Kidney (tissue), 14 donors: ENCODE measurements around the gene TLCD2. TPM values are rescaled to one million over a fixed set of nuclear protein-coding genes. Genes with fewer than 3 reads are reported as not detected.
"Not testable (repeated sequence)": the region's sequence is repeated elsewhere in the genome, so short reads cannot be mapped to it uniquely, and the experiment has no call there.

Experiments
- DNase-seq, 5 donors: peaks; one replicate each; pipeline ENCODE4 v3.0.0-alpha.2; 2013 to 2020
- FAIRE-seq: peaks from 2 replicates; lab custom pipeline; 2012; peaks lifted over from hg19 to GRCh38; lab: Jason Lieb, UNC
- H3K27ac ChIP-seq, 2 donors: one replicate each; pipeline ENCODE4 v1.7.0; 2013; ENCODE audit warnings: low read depth in 2 of 2, low read length in 2 of 2, inconsistent platforms in 1 of 2
- H3K27me3 ChIP-seq: one replicate; pipeline ENCODE4 v1.7.1; 2013; ENCODE audit warnings: low read length, inconsistent platforms; ENCODE audit not compliant: control insufficient read depth, insufficient read depth
- H3K36me3 ChIP-seq, 3 donors: one replicate each; pipeline versions ENCODE4 v1.7.0 to v1.7.1; 2013; ENCODE audit warnings: low read length in 3 of 3, control low read depth in 1 of 3, inconsistent platforms in 1 of 3; ENCODE audit not compliant: insufficient read depth in 3 of 3, control insufficient read depth in 2 of 3
- H3K4me1 ChIP-seq, 3 donors: one replicate each; pipeline versions ENCODE4 v1.7.0 to v1.7.1; 2013; ENCODE audit warnings: low read length in 3 of 3, inconsistent platforms in 1 of 3, low read depth in 1 of 3; ENCODE audit not compliant: control insufficient read depth in 2 of 3, insufficient read depth in 2 of 3
- H3K4me3 ChIP-seq, 3 donors: one replicate each; pipeline versions ENCODE4 v1.7.0 to v1.8.1; 2013; ENCODE audit warnings: low read length in 3 of 3, control low read depth in 1 of 3, inconsistent platforms in 1 of 3
- H3K9ac ChIP-seq, 3 donors: one replicate each; pipeline versions ENCODE4 v1.7.0 to v1.7.1; 2013; ENCODE audit warnings: low read length in 3 of 3, control low read depth in 1 of 3, inconsistent platforms in 1 of 3
- H3K9me3 ChIP-seq, 3 donors: one replicate each; pipeline versions ENCODE4 v1.7.0 to v1.7.1; 2013; ENCODE audit warnings: low read length in 3 of 3, control low read depth in 1 of 3, inconsistent platforms in 1 of 3; ENCODE audit not compliant: control insufficient read depth in 2 of 3, insufficient read depth in 1 of 3
- CTCF ChIP-seq: IDR thresholded peaks from 3 replicates; pipeline ENCODE4 v1.5.1; 2012; ENCODE audit warnings: mild to moderate bottlenecking, moderate library complexity, borderline replicate concordance; ENCODE audit not compliant: insufficient read depth; ENCODE audit errors: extremely low read depth
- intact Hi-C: fragments of 100-400 bp; cut with DNase I; formaldehyde crosslinking; loops from one replicate; pipeline ENCODE4 v1.11.1; 2022
- polyA plus RNA-seq: library from polyadenylated mRNA; stranded (reverse); fragments of 350-450 nt; fragmentation: Illumina TruSeq; extraction: RNeasy Lipid Tissue Mini Kit (QIAGEN cat#74804); gene quantifications from one replicate; pipeline ENCODE4 v1.2.3, GENCODE V29; 2014; ENCODE audit warnings: low read depth, low replicate concordance; ENCODE audit not compliant: insufficient read depth
- total RNA-seq: library from RNA; stranded (reverse); fragmentation: NEBNext Ultra II Directional; extraction: Animal tissue kit (Norgen Biotek cat#: 25700); gene quantifications from one replicate; pipeline ENCODE4 v1.2.1, GENCODE V29; 2021
- donor health status: control.
- donor health status: control.
- donor health status: control.
- donor health status: control.
- donor health status: control.
- donor health status: DM: yes; HTN: yes; CAD: no.
- donor health status: Normal renal cell carcinoma (clear cell type).

Gene TLCD2
- total and polyA plus RNA-seq, 2 donors from 2014 or later = 1.3 to 6.2 TPM

- no peak overlapping the region for H3K9ac ChIP-seq
- H3K9me3 ChIP-seq = no peaks in the 10 kb centered on the region
- peaks cover 0 to 15% (median 15%) of the 10 kb centered on the region in 3 donors for H3K4me1 ChIP-seq
- H3K4me3 ChIP-seq = no peak overlapping the region
- FAIRE-seq (no peak), DNase-seq (peak in 1 of 5 donors; percentile 28)
- no peaks in the 10 kb centered on the region for H3K27me3 ChIP-seq
- TF ChIP-seq CTCF = no peak
- H3K36me3 ChIP-seq = peaks cover 41 to 72% (median 65%) of the 10 kb centered on the region in 3 donors
- intact Hi-C loops = no loop called here
- H3K27ac ChIP-seq = no peak overlapping the region
Observed at GRCh38 chr17:1653735-1654134, 56.4 kb downstream of the TLCD2 start.

- peak in 1 of 5 donors; percentile 39 for DNase-seq
- H3K9ac ChIP-seq, FAIRE-seq, H3K27me3 ChIP-seq, H3K9me3 ChIP-seq, H3K4me3 ChIP-seq, H3K27ac ChIP-seq, intact Hi-C loops: not testable (repeated sequence)
- peaks cover 0 to 23% (median 23%) of the 10 kb centered on the region in 3 donors for H3K4me1 ChIP-seq
- H3K36me3 ChIP-seq = peaks cover 33 to 62% (median 56%) of the 10 kb centered on the region in 3 donors
Observed at GRCh38 chr17:1652794-1653193, 57.4 kb downstream of the TLCD2 start.

Other genes with a start within 250 kb of the TLCD2 start
- gene MYO1C, start 217.7 kb downstream of the TLCD2 start, total RNA-seq = 225 TPM
- gene MYO1C, start 217.7 kb downstream of the TLCD2 start, polyA plus RNA-seq = 62.7 TPM
- gene INPP5K, start 193.8 kb downstream of the TLCD2 start, total RNA-seq = 46.2 TPM
- 36.1 TPM for gene INPP5K, start 193.8 kb downstream of the TLCD2 start, polyA plus RNA-seq
- 88.5 TPM for gene PITPNA, start 147.6 kb downstream of the TLCD2 start, total RNA-seq
- 45.2 TPM for gene PITPNA, start 147.6 kb downstream of the TLCD2 start, polyA plus RNA-seq
- 48.9 TPM for gene SLC43A2, start 81.5 kb downstream of the TLCD2 start, total RNA-seq
- 60.4 TPM for gene SLC43A2, start 81.5 kb downstream of the TLCD2 start, polyA plus RNA-seq
- 20.1 TPM for gene SCARF1, start 64.6 kb downstream of the TLCD2 start, total RNA-seq
- gene SCARF1, start 64.6 kb downstream of the TLCD2 start, polyA plus RNA-seq = 7.0 TPM
- 17.1 TPM for gene RILP, start 60.5 kb downstream of the TLCD2 start, total RNA-seq
- 26.6 TPM for gene RILP, start 60.5 kb downstream of the TLCD2 start, polyA plus RNA-seq
- gene PRPF8, start 25.5 kb downstream of the TLCD2 start, total RNA-seq = 236 TPM
- 181 TPM for gene PRPF8, start 25.5 kb downstream of the TLCD2 start, polyA plus RNA-seq
- 28.5 TPM for gene WDR81, start 14.3 kb upstream of the TLCD2 start, total RNA-seq
- gene WDR81, start 14.3 kb upstream of the TLCD2 start, polyA plus RNA-seq = 16.1 TPM
- gene SERPINF2, start 32.5 kb upstream of the TLCD2 start, total RNA-seq = 30.6 TPM
- 209 TPM for gene SERPINF2, start 32.5 kb upstream of the TLCD2 start, polyA plus RNA-seq
- gene SERPINF1, start 51.7 kb upstream of the TLCD2 start, total RNA-seq = 121 TPM
- 36.2 TPM for gene SERPINF1, start 51.7 kb upstream of the TLCD2 start, polyA plus RNA-seq
- gene SMYD4, start 119.5 kb upstream of the TLCD2 start, total RNA-seq = 12.2 TPM
- 3.4 TPM for gene SMYD4, start 119.5 kb upstream of the TLCD2 start, polyA plus RNA-seq
- 89.0 TPM for gene RPA1, start 119.6 kb upstream of the TLCD2 start, total RNA-seq
- 26.1 TPM for gene RPA1, start 119.6 kb upstream of the TLCD2 start, polyA plus RNA-seq